ENCODE measurements around the gene FAM50B.

DNA sequence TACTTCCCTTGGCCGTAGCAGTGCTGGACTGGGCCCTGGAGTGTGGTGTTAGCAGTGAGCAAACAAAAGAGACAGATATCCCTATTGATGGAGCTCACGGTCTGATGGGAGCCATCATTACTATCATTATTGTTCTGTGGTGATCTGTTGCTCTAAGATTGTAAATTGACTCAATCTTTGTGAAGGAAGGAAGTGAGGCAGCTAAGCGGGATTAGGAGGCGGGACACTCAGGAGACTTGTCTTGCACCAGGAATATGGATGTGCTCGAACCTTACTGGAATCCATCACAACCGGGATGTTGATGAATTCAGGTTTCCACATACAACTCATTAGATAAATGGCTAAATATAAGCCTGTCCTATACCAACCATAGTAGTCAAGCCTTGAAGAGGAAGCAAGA is 25.5 kb upstream of the FAM50B start:
- no peak for TF ChIP-seq CTCF (conservative IDR thresholded peaks at IDR 0.05 in 1 of 2, IDR thresholded peaks at IDR 0.05 in 1 of 2; ENCODE audit: extremely low read depth in 1 of 2, insufficient read depth in 1 of 2, low read depth in 1 of 2, low read length in 2 of 2)
- TF ChIP-seq EZH2 (IDR thresholded peaks at IDR 0.05; ENCODE audit: borderline replicate concordance, low read length), result no peak

Measured in mammary epithelial cell (primary cell).